ENCODE data around the gene FAM114A1.

The FAM114A1 gene

GRCh38 chr4:38869511-38869910 lies 1.9 kb downstream of the FAM114A1 start:
- no peak for DNase-seq (ENCODE audit: low read depth in 1 of 2, low spot score in 1 of 2)
- Histone ChIP-seq H3K27ac (replicated peaks) (no peak overlapping the region), H3K27me3 (ENCODE audit: insufficient read depth, poor library complexity, severe bottlenecking) (no peaks in the 10 kb centered on the region), H3K4me3 (replicated peaks; ENCODE audit: insufficient read depth, low read length) (no peak overlapping the region)
- no peak for TF ChIP-seq CTCF (IDR thresholded peaks at IDR 0.05; ENCODE audit: insufficient read depth, low read length)
- no peak for TF ChIP-seq REST (IDR thresholded peaks at IDR 0.05; ENCODE audit: insufficient replicate concordance, low read depth)
- TF ChIP-seq SPI1 (IDR thresholded peaks at IDR 0.05; ENCODE audit: borderline replicate concordance, low read depth): no peak
- no peak for TF ChIP-seq GABPA (IDR thresholded peaks at IDR 0.05; ENCODE audit: low read depth)

- Histone ChIP-seq H3K27ac (replicated peaks) (no peak overlapping the region), H3K4me3 (replicated peaks; ENCODE audit: insufficient read depth, low read length) (no peak overlapping the region), H3K27me3 (ENCODE audit: insufficient read depth, poor library complexity, severe bottlenecking) (no peaks in the 10 kb centered on the region)
- no peak for DNase-seq (ENCODE audit: low read depth in 1 of 2, low spot score in 1 of 2)
- no peak for TF ChIP-seq SPI1 (IDR thresholded peaks at IDR 0.05; ENCODE audit: borderline replicate concordance, low read depth)
- no peak for TF ChIP-seq POLR2AphosphoS5 (IDR thresholded peaks at IDR 0.05; ENCODE audit: low read depth)
- no peak for TF ChIP-seq GABPA (IDR thresholded peaks at IDR 0.05; ENCODE audit: low read depth)
- TF ChIP-seq CTCF (IDR thresholded peaks at IDR 0.05; ENCODE audit: insufficient read depth, low read length): no peak
- no peak for TF ChIP-seq REST (IDR thresholded peaks at IDR 0.05; ENCODE audit: insufficient replicate concordance, low read depth)
Observed at GRCh38 chr4:38870098-38870808, 2.6 kb downstream of the FAM114A1 start.

- Histone ChIP-seq H3K27ac (replicated peaks) (no peak overlapping the region), H3K4me3 (replicated peaks; ENCODE audit: insufficient read depth, low read length) (no peak overlapping the region), H3K27me3 (ENCODE audit: insufficient read depth, poor library complexity, severe bottlenecking) (no peaks in the 10 kb centered on the region)
- DNase-seq (ENCODE audit: low read depth in 1 of 2, low spot score in 1 of 2): no peak
- no peak for TF ChIP-seq POLR2AphosphoS5 (IDR thresholded peaks at IDR 0.05; ENCODE audit: low read depth)
- no peak for TF ChIP-seq GABPA (IDR thresholded peaks at IDR 0.05; ENCODE audit: low read depth)
- no peak for TF ChIP-seq CTCF (IDR thresholded peaks at IDR 0.05; ENCODE audit: insufficient read depth, low read length)
Observed at GRCh38 chr4:38871593-38871992, 4.0 kb downstream of the FAM114A1 start.

- no peaks in the 10 kb centered on the region for H3K27me3 ChIP-seq (ENCODE audit: insufficient read depth, poor library complexity, severe bottlenecking)
- no peak overlapping the region for H3K4me3 ChIP-seq (replicated peaks; ENCODE audit: insufficient read depth, low read length)
- H3K27ac ChIP-seq (replicated peaks): no peak overlapping the region
- no peak for DNase-seq (ENCODE audit: low read depth in 1 of 2, low spot score in 1 of 2)
- TF ChIP-seq CTCF (IDR thresholded peaks at IDR 0.05; ENCODE audit: insufficient read depth, low read length): no peak
Observed at GRCh38 chr4:38872620-38873019, 5.0 kb downstream of the FAM114A1 start.
